ENCODE data around the gene SUFU. TPM values are rescaled to one million over a fixed set of nuclear protein-coding genes. Genes with fewer than 3 reads are reported as not detected.

Gene SUFU
- total and polyA plus RNA-seq, 2 donors from 2014 or later = 6.5 to 18.9 TPM

DNA sequence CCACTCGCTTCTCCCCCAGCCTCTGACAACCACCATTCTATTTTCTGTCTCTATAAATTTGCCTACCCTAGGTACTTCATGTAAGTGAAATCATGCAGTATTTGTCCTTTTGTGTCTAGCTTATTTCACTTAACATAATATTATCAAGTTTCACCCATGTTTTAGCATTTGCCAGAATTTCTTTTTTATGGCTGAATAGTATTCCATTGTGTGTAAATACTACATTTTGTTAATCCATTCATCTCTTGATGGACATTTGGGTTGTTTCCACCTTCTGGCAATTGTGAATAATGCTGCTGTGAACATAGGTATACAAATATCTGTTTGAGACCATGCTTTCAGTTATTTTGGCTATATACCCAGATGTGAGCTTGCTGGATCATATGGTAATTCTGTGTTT is 83.1 kb downstream of the SUFU start:
- H3K9ac ChIP-seq (ENCODE audit: low read length in 3 of 3) = no peak overlapping the region
- H3K9me3 ChIP-seq (ENCODE audit: control insufficient read depth in 2 of 3, insufficient read depth in 1 of 3, low read length in 3 of 3) = no peaks in the 10 kb centered on the region
- no peak overlapping the region for H3K4me3 ChIP-seq (ENCODE audit: low read length in 3 of 3)
- DNase-seq (no peak), FAIRE-seq (no peak)
- intact Hi-C loops (cut with DNase I) = loop anchor here (10.0 kb wide), 1 partner anchor 72 kb away; no protein-coding TSS in a partner anchor
- H3K27ac ChIP-seq (ENCODE audit: low read depth in 2 of 2, low read length in 2 of 2) = no peak overlapping the region
- peaks cover 1 to 10% (median 2%) of the 10 kb centered on the region in 3 donors for H3K4me1 ChIP-seq (ENCODE audit: control insufficient read depth in 2 of 3, insufficient read depth in 2 of 3, low read depth in 1 of 3, low read length in 3 of 3)
- no peaks in the 10 kb centered on the region for H3K36me3 ChIP-seq (ENCODE audit: control insufficient read depth in 2 of 3, insufficient read depth in 3 of 3, low read length in 3 of 3)
- no peaks in the 10 kb centered on the region for H3K27me3 ChIP-seq (ENCODE audit: control insufficient read depth, insufficient read depth, low read length)
- TF ChIP-seq, protein P1, sequence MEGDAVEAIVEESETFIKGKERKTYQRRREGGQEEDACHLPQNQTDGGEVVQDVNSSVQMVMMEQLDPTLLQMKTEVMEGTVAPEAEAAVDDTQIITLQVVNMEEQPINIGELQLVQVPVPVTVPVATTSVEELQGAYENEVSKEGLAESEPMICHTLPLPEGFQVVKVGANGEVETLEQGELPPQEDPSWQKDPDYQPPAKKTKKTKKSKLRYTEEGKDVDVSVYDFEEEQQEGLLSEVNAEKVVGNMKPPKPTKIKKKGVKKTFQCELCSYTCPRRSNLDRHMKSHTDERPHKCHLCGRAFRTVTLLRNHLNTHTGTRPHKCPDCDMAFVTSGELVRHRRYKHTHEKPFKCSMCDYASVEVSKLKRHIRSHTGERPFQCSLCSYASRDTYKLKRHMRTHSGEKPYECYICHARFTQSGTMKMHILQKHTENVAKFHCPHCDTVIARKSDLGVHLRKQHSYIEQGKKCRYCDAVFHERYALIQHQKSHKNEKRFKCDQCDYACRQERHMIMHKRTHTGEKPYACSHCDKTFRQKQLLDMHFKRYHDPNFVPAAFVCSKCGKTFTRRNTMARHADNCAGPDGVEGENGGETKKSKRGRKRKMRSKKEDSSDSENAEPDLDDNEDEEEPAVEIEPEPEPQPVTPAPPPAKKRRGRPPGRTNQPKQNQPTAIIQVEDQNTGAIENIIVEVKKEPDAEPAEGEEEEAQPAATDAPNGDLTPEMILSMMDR (IDR thresholded peaks at IDR 0.05; ENCODE audit: borderline replicate concordance, extremely low read depth, insufficient read depth) = no peak

DNA sequence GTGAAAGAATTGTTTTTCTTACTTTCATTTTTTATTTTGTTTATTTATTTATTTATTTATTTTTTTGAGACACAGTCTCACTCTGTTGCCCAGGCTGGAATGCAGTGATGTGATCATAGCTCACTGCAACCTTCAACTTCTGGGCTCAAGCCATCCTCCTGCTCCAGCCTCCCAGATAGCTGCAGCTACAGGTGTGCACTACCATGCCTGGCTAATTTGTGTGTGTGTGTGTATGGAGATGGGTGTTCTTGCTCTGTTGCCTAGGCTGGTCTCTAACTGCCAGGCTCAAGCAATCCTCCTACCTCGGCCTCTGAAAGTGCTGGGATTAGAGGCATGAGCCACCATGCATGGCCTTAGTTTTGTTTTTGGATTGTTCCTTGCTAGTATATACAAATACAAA is 85.1 kb downstream of the SUFU start:
- Histone ChIP-seq H3K27ac (ENCODE audit: low read depth in 2 of 2, low read length in 2 of 2) (no peak overlapping the region), H3K36me3 (ENCODE audit: control insufficient read depth in 2 of 3, insufficient read depth in 3 of 3, low read length in 3 of 3) (no peaks in the 10 kb centered on the region), H3K9me3 (ENCODE audit: control insufficient read depth in 2 of 3, insufficient read depth in 1 of 3, low read length in 3 of 3) (no peaks in the 10 kb centered on the region), H3K4me1 (ENCODE audit: control insufficient read depth in 2 of 3, insufficient read depth in 2 of 3, low read depth in 1 of 3, low read length in 3 of 3) (no peaks in the 10 kb centered on the region), H3K27me3 (ENCODE audit: control insufficient read depth, insufficient read depth, low read length) (no peaks in the 10 kb centered on the region), H3K9ac (ENCODE audit: low read length in 3 of 3) (no peak overlapping the region), H3K4me3 (ENCODE audit: low read length in 3 of 3) (no peak overlapping the region)
- TF ChIP-seq, protein P1 (IDR thresholded peaks at IDR 0.05; ENCODE audit: borderline replicate concordance, extremely low read depth, insufficient read depth) = no peak
- FAIRE-seq = no peak
- DNase-seq = no peak
- intact Hi-C loops (cut with DNase I) = loop anchor here (10.0 kb wide), 1 partner anchor 74 kb away; no protein-coding TSS in a partner anchor

GRCh38 chr10:102593074-102593803 is 89.5 kb downstream of the SUFU start:
- Histone ChIP-seq H3K4me1 (ENCODE audit: control insufficient read depth in 2 of 3, insufficient read depth in 2 of 3, low read depth in 1 of 3, low read length in 3 of 3) (peaks cover 0 to 14% (median 12%) of the 10 kb centered on the region in 3 donors), H3K9ac (ENCODE audit: low read length in 3 of 3) (no peak overlapping the region), H3K9me3 (ENCODE audit: control insufficient read depth in 2 of 3, insufficient read depth in 1 of 3, low read length in 3 of 3) (no peaks in the 10 kb centered on the region), H3K27me3 (ENCODE audit: control insufficient read depth, insufficient read depth, low read length) (no peaks in the 10 kb centered on the region), H3K36me3 (ENCODE audit: control insufficient read depth in 2 of 3, insufficient read depth in 3 of 3, low read length in 3 of 3) (peaks cover 0 to 12% (median 7%) of the 10 kb centered on the region in 3 donors), H3K27ac (ENCODE audit: low read depth in 2 of 2, low read length in 2 of 2) (no peak overlapping the region), H3K4me3 (ENCODE audit: low read length in 3 of 3) (no peak overlapping the region)
- TF ChIP-seq, protein P1 (IDR thresholded peaks at IDR 0.05; ENCODE audit: borderline replicate concordance, extremely low read depth, insufficient read depth) = no peak
- DNase-seq (no peak), FAIRE-seq (no peak)
- intact Hi-C loops (cut with DNase I) = no loop called here
